IPS-NIHi7 (cell line): Measurements from ENCODE around the gene PTPRJ.
"Not testable (repeated sequence)": the region's sequence is repeated elsewhere in the genome, so short reads cannot be mapped to it uniquely, and the experiment has no call there.

Experiments used
- DNase-seq: peaks from one replicate; pipeline ENCODE4 v3.0.0; 2012; ENCODE audit warnings: mixed read lengths; ENCODE audit errors: extremely low spot score

The PTPRJ gene

DNA sequence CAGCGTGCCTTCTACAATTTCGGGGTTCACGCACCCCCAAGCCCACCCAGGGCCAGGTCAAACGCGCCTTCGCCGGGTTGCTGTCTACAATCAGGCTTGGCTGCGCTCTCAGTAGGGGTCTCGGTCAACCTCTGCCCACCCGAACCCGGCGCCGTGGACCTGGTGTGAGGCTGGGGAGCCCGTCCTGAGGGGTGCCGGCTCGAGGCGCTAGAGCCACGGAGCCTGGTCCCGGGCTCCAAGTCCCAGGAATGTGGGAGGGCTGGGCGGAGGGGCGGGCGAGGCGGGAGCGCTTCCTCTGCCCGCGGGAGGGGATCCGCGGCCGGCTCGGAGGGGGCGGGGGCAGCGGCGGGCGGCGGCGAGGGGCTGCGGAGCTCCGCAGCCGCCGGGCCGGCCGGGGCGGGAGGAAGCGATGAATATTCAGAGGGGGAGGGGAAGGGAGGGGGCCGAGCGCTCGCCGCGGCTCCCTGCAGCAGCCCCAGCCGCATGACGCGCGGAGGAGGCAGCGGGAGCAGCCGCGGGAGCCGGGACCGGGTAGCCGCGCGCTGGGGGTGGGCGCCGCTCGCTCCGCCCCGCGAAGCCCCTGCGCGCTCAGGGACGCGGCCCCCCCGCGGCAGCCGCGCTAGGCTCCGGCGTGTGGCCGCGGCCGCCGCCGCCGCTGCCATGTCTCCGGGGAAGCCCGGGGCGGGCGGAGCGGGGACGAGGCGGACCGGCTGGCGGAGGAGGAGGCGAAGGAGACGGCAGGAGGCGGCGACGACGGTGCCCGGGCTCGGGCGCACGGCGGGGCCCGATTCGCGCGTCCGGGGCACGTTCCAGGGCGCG is at the start of gene PTPRJ:
Gene PTPRJ (plus strand): TSS at position 472 of the 819 bp plus-strand sequence. CDS start 354 bp downstream, outside the sequence.
- peak; percentile 90 for DNase-seq

DNA sequence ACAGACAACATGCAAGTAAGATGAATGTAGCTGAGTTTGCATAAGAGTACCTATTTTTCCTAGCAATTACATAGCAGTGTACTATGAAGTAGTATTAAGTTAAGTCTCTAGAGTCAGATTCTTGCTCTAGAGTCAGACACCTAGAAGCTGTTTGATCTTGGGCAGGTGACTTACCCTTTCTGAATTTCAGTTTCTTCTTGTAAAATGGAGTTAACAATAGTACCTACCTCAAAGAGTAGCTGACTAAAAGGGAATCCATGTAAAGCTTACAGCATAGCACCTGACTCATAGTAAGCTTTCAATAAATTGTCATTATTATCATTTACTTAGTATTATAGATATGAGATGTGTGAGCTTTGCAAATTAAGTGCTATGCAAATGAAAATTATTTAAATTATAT is 47.8 kb upstream of the PTPRJ start:
- no peak for DNase-seq

DNA sequence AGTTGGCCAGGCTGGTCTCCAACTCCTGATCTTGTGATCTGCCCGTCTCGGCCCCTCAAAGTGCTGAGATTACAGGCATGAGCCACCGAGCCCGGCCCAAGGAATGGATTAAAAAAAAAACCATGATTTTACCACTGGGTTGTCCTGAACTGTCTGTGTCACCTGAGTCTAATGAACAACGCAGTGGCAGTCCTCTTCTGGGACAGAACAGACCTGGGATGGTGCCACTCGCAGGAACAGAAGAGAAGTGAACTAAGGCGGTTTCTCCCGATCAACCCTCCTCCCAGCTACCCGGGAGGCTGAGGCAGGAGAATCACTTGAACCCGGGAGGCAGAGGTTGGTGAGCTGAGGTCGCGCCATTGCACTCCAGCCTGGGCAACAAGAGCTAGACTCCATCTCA is 46.6 kb upstream of the PTPRJ start:
- not testable (repeated sequence) for DNase-seq

- no peak for DNase-seq
Measured at GRCh38 chr11:47938791-47939560, 41.4 kb upstream of the PTPRJ start.

DNA sequence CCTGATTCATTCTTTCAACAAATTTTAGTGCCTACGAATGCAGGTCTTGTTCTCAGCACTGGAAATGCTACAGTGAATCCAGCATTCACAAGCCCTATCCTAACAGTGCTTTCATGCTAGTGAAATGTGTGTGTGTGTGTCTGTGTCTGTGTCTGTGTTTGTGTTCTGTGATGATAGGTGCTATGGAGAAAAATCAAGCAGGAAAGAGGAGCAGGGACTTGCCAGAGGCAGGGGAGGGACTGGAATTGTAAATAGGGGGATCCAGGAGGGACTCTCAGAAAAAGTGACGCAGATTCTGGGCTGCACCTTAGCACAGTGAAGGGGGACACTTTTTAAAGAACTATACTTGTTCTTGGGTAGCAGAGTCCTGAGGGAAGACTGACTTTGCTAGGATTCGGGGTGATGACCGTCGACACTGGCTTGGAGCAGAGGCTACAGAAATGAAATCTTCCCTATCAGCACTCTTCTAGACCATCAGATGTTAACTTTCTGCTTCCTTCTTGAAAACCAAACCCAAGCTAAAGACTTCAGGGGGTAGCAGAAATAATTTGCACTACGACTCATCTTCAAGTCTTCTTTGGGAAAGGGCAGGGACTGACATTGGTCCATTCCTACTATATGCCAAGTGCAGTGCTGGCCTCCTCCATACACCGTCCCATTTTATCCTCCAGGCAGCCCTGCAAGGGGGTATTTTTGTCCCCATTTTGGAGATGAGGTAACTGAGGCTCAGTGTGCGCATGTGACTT is 39.3 kb upstream of the PTPRJ start:
- DNase-seq = no peak

- no peak for DNase-seq
Measured at GRCh38 chr11:47941907-47942558, 38.3 kb upstream of the PTPRJ start.

DNA sequence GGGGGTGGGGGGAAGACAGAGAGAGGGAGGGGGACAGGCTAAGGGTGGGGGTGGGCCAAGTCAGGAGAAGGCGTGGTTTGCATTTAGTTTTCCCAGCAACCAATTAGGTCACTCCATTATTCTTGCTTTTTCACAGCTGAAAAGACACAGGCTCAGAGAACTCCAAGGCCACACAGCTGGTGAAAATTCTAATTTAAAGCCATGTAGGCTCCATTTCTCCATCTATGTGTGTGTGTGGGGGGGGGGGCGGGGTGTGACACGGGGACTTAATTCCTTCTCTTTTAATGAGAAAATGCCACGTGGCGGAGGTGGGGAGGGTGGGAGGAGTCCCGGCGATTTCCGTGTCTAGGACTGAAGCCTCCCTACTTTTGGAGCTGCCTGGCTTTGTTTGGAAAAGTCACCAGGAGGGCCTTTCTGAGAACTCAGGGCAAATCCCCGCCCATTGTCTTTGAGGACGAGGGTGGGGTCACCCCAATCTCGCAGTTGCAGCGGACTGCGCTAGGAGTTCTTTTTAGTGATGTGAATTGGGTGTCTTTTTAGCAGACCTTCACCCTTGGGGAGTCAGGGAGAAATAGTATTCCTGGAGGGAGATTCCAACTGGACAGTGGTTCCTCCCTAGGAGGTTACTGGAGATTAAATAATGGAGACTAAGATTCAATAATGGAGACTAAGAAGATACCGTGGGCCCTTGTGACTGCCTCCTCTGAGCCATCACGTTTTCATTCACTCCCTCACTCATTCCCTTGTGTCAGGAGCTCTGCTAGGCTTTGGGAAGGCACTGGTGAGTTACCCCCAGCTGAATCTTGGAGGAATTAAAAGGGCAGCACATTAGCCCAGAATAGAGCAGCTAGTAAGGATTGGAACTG is 36.4 kb upstream of the PTPRJ start:
- DNase-seq = peak; percentile 74

- no peak for DNase-seq
Measured at GRCh38 chr11:47944632-47945031, 35.7 kb upstream of the PTPRJ start.

GRCh38 chr11:47946682-47947559 is 33.4 kb upstream of the PTPRJ start:
- DNase-seq = peak; percentile 77

- peak; percentile 57 for DNase-seq
Measured at GRCh38 chr11:47948137-47948536, 32.2 kb upstream of the PTPRJ start.

DNA sequence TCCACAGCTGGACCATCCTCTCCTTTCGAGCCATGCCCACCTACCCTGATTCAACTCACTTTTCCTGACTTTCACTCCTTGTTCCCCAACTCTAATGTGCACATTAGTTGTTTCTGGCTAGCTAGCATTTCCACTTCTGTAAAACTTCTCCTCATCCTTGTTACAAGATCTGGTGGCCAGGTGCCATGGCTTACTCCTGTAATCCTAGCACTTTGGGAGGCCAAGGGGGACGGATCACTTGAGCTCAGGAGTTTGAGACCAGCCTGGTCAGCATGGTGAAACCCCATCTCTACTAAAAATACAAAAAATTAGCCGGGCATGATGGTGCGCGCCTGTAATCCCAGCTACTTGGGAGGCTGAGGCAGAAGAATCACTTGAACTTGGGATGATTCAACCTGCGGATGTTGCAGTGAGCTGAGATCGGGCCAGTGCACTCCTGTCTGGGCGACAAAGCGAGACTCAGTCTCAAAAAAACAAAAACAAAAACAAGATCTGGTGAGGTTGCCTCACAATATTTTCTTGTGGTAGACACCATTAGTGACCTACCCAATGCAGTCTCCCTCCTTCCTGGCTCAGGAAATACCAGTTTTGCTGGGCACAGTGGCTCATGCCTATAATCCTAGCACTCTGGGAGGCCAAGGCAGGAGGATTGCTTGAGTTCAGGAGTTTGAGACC is 31.2 kb upstream of the PTPRJ start:
- not testable (repeated sequence) for DNase-seq

DNA sequence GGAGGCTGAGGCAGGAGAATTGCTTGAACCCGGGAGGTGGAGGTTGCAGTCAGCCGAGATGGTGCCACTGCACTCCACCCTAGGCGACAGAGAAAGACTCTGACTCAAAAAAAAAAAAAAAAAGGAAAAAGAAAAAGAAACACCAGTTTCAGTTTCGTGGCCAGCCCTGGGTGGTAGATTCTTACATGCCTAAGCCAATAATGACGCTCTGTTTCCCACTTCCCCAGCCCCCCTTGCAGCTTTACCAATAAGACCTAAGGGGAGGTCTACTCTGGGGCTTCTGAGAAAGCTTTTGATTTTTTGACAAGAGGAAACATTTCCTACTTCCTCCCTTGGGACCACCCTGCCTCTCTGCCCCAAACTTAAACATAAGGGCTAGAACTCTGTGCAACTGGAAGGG is 30.0 kb upstream of the PTPRJ start:
- DNase-seq = no peak

GRCh38 chr11:47951504-47951903 is 28.9 kb upstream of the PTPRJ start:
- not testable (repeated sequence) for DNase-seq

- DNase-seq = no peak
Measured at GRCh38 chr11:47955061-47955755, 25.2 kb upstream of the PTPRJ start.

- DNase-seq = no peak
Measured at GRCh38 chr11:47960015-47960414, 20.3 kb upstream of the PTPRJ start.

GRCh38 chr11:47961383-47961782 is 19.0 kb upstream of the PTPRJ start:
- no peak for DNase-seq

- DNase-seq = no peak
Measured at GRCh38 chr11:47964546-47964945, 15.8 kb upstream of the PTPRJ start.
